Peyer's patch (tissue), 4 donors: Measurements from ENCODE around the gene MACO1.

ENCODE experiments used
- CTCF ChIP-seq, 6 experiments: fragments of 450-650 bp in 4 of 6; fragments of 200-600 bp in 2 of 6; sonication (generic) in 1 of 6; IDR thresholded peaks; one replicate each; pipeline ENCODE4 v1.5.1; 2017 to 2019; ENCODE audit warnings: antibody characterized with exemption in 6 of 6, mild to moderate bottlenecking in 3 of 6, moderate library complexity in 1 of 6
- POLR2A ChIP-seq, 2 donors: fragments of 450-650 bp; IDR thresholded peaks; one replicate each; pipeline ENCODE4 v1.5.1; 2017; ENCODE audit warnings: antibody characterized with exemption in 2 of 2, mild to moderate bottlenecking in 2 of 2, moderate library complexity in 2 of 2

DNA sequence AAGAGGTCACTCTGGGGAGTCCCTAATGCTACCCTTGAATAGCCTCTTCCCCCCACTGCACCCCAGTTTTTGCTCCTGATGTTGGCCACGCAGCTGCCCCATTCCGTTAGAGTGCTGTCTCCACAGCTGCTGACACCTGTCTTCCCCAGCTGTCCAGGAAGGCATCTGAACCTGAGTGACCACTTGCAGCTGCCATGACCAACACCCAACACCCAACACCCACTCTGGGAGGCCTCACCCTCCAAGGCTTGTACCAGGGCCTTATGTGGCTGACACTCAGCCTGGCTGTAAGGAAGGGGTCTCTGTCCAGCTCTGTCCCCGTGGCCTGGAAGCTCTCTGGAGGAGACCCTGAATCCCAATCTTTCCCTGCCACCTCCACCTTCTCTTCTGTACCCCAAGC is 86.0 kb downstream of the MACO1 start:
- TF ChIP-seq CTCF (IDR thresholded peaks at IDR 0.05) (no peak), POLR2A (IDR thresholded peaks at IDR 0.05) (no peak)
